Caco-2 (cell line): ENCODE data around the gene CFAP69. TPM values are rescaled to one million over a fixed set of nuclear protein-coding genes. Genes with fewer than 3 reads are reported as not detected.
"Not testable (repeated sequence)": the region's sequence is repeated elsewhere in the genome, so short reads cannot be mapped to it uniquely, and the experiment has no call there.

Source experiments
- BruUV-seq: library from RNA; stranded (reverse); fragments of 400-500 nt; replicated peaks from 2 replicates; lab custom pipeline; 2021; lab: Mats Ljungman, UMichigan
- CTCF ChIA-PET: fragments of 300-600 bp; sonication (Branson Sonifier 250); formaldehyde crosslinking; loops from one replicate; lab custom pipeline; 2022; ENCODE audit warnings: antibody characterized with exemption; lab: Charles Lee
- POLR2A ChIA-PET: fragments of 300-600 bp; sonication (Branson Sonifier 250); formaldehyde crosslinking; loops from one replicate; lab custom pipeline; 2022; ENCODE audit warnings: antibody characterized with exemption; lab: Charles Lee
- DNase-seq, 2 experiments: peaks; one replicate each; pipeline versions ENCODE4 v3.0.0 to v3.0.0-alpha.2; 2020 to 2022
- H3K27me3 ChIP-seq: replicated peaks from 2 replicates; pipeline ENCODE4 v1.6.0; 2011; ENCODE audit warnings: low read length; ENCODE audit not compliant: control insufficient read depth, insufficient read depth
- H3K36me3 ChIP-seq: 2 replicates; pipeline ENCODE4 v1.5.1; 2011; ENCODE audit warnings: low read length; ENCODE audit not compliant: control insufficient read depth, insufficient read depth
- H3K4me1 ChIP-seq: fragments of 250-450 bp; sonication (Bioruptor Pico); 2 replicates; pipeline ENCODE4 v1.5.1; 2020; ENCODE audit warnings: mild to moderate bottlenecking
- H3K4me3 ChIP-seq: 2 replicates; pipeline ENCODE4 v1.5.1; 2011; ENCODE audit warnings: low read depth, mild to moderate bottlenecking, control low read depth, low read length
- H3K9me3 ChIP-seq: fragments of 250-450 bp; sonication (Bioruptor Pico); 2 replicates; pipeline ENCODE4 v1.5.1; 2020; ENCODE audit warnings: mild to moderate bottlenecking, moderate library complexity
- H3K27ac Mint-ChIP-seq: one replicate; pipeline ENCODE4 v1.8.0; 2022; ENCODE audit warnings: mixed read lengths; ENCODE audit not compliant: unreplicated experiment
- H3K27me3 Mint-ChIP-seq: one replicate; pipeline ENCODE4 v1.8.0; 2022; ENCODE audit warnings: mixed read lengths; ENCODE audit not compliant: insufficient read depth, unreplicated experiment
- H3K36me3 Mint-ChIP-seq: one replicate; pipeline ENCODE4 v1.8.0; 2022; ENCODE audit warnings: mild to moderate bottlenecking, mixed read lengths; ENCODE audit not compliant: insufficient read depth, unreplicated experiment
- H3K4me1 Mint-ChIP-seq: one replicate; pipeline ENCODE4 v1.8.0; 2022; ENCODE audit warnings: low read depth, mixed read lengths; ENCODE audit not compliant: unreplicated experiment
- H3K4me3 Mint-ChIP-seq: one replicate; pipeline ENCODE4 v1.8.0; 2022; ENCODE audit warnings: mild to moderate bottlenecking, moderate library complexity, mixed read lengths; ENCODE audit not compliant: unreplicated experiment
- H3K9me3 Mint-ChIP-seq: one replicate; pipeline ENCODE4 v1.8.0; 2022; ENCODE audit warnings: mixed read lengths; ENCODE audit not compliant: unreplicated experiment
- CTCF ChIP-seq, 2 experiments: fragments of 200-600 bp in 1 of 2; IDR thresholded peaks; 1 replicate in 1 of 2; 2 replicates in 1 of 2; pipeline versions ENCODE4 v1.5.1 to v1.8.0; 2011 to 2022; ENCODE audit warnings: antibody characterized with exemption in 1 of 2, control low read depth in 1 of 2, inconsistent platforms in 1 of 2, low read depth in 1 of 2, low read length in 1 of 2, mild to moderate bottlenecking in 1 of 2, moderate library complexity in 1 of 2; ENCODE audit not compliant: insufficient read depth in 1 of 2, severe bottlenecking in 1 of 2, unreplicated experiment in 1 of 2
- intact Hi-C: fragments of 100-400 bp; cut with micrococcal nuclease; formaldehyde crosslinking; loops from one replicate; pipeline ENCODE4 v1.10.0; 2022; ENCODE audit not compliant: unreplicated experiment
- total RNA-seq: library from RNA; stranded (reverse); gene quantifications from 2 replicates; pipeline ENCODE4 v1.2.3, GENCODE V29; 2022

CFAP69 gene
- total RNA-seq, 1 experiment from 2014 or later = 4.8 TPM

- H3K4me3 ChIP-seq = peak overlapping the region; percentile 86
- H3K36me3 ChIP-seq = no peaks in the 10 kb centered on the region
- peak overlapping the region; percentile 86 for H3K4me3 Mint-ChIP-seq
- no peak for TF ChIP-seq CTCF (IDR thresholded peaks at IDR 0.05; ENCODE audit: insufficient read depth in 1 of 2, low read depth in 1 of 2, low read length in 1 of 2, severe bottlenecking in 1 of 2, unreplicated experiment in 1 of 2)
- H3K36me3 Mint-ChIP-seq = peaks cover 6% of the 10 kb centered on the region
- BruUV-seq = no TSS peak
- no peaks in the 10 kb centered on the region for H3K9me3 Mint-ChIP-seq
- no peaks in the 10 kb centered on the region for H3K27me3 Mint-ChIP-seq
- H3K27me3 ChIP-seq = no peaks in the 10 kb centered on the region
- DNase-seq = no peak
- H3K9me3 ChIP-seq = no peaks in the 10 kb centered on the region
- H3K4me1 Mint-ChIP-seq = peaks cover 32% of the 10 kb centered on the region
- H3K4me1 ChIP-seq = peaks cover 15% of the 10 kb centered on the region
- ChIA-PET POLR2A (no interaction called here), CTCF (no interaction called here)
- intact Hi-C loops = loop anchor here (5.0 kb wide), 1 partner anchor 195 kb away; the partner anchor contains the start of gene STEAP1
- H3K27ac Mint-ChIP-seq = no peak overlapping the region
These were observed 102.8 kb downstream of the CFAP69 start for GRCh38 chr7:90347759-90348158.

GRCh38 chr7:90349305-90349704 is 104.3 kb downstream of the CFAP69 start:
- Histone ChIP-seq H3K4me3 (no peak overlapping the region), H3K36me3 (no peaks in the 10 kb centered on the region), H3K4me1 (peaks cover 15% of the 10 kb centered on the region), H3K9me3 (no peaks in the 10 kb centered on the region), H3K27me3 (no peaks in the 10 kb centered on the region)
- no peak for TF ChIP-seq CTCF (IDR thresholded peaks at IDR 0.05; ENCODE audit: insufficient read depth in 1 of 2, low read depth in 1 of 2, low read length in 1 of 2, severe bottlenecking in 1 of 2, unreplicated experiment in 1 of 2)
- intact Hi-C loops = loop anchor here (5.0 kb wide), 1 partner anchor 197 kb away; the partner anchor contains the start of gene STEAP1
- peak overlapping the region; percentile 30 for H3K4me3 Mint-ChIP-seq
- H3K27ac Mint-ChIP-seq = peak overlapping the region; percentile 45
- DNase-seq = peak in 1 of 2 experiments; percentile 50
- H3K27me3 Mint-ChIP-seq = no peaks in the 10 kb centered on the region
- no peaks in the 10 kb centered on the region for H3K9me3 Mint-ChIP-seq
- no TSS peak for BruUV-seq
- H3K4me1 Mint-ChIP-seq = peaks cover 32% of the 10 kb centered on the region
- ChIA-PET CTCF (no interaction called here), POLR2A (no interaction called here)
- H3K36me3 Mint-ChIP-seq = peaks cover 6% of the 10 kb centered on the region

- H3K9me3 ChIP-seq, H3K36me3 ChIP-seq, H3K36me3 Mint-ChIP-seq, CTCF ChIA-PET, H3K4me3 Mint-ChIP-seq, BruUV-seq, POLR2A ChIA-PET, H3K9me3 Mint-ChIP-seq, intact Hi-C loops, H3K27me3 Mint-ChIP-seq, H3K27me3 ChIP-seq, DNase-seq, H3K4me3 ChIP-seq: not testable (repeated sequence)
- peaks cover 15% of the 10 kb centered on the region for H3K4me1 ChIP-seq
- Mint-ChIP-seq H3K27ac (peak overlapping the region; percentile 45), H3K4me1 (peaks cover 31% of the 10 kb centered on the region)
These were observed 105.1 kb downstream of the CFAP69 start for GRCh38 chr7:90350032-90350431.
